Duodenal mucosa (tissue), 2 donors: Measurements from ENCODE around the gene FMO2.

Experiments
- H3K27ac ChIP-seq: one replicate; pipeline ENCODE4 v1.7.0; 2013; ENCODE audit warnings: low read depth, low read length
- H3K27me3 ChIP-seq, 2 donors: one replicate each; pipeline ENCODE4 v1.7.0; 2013; ENCODE audit warnings: low read length in 2 of 2, control low read depth in 1 of 2; ENCODE audit not compliant: insufficient read depth in 2 of 2, control insufficient read depth in 1 of 2
- H3K36me3 ChIP-seq, 2 donors: one replicate each; pipeline ENCODE4 v1.7.0; 2013; ENCODE audit warnings: low read length in 2 of 2, control low read depth in 1 of 2; ENCODE audit not compliant: insufficient read depth in 2 of 2, control insufficient read depth in 1 of 2
- H3K4me1 ChIP-seq, 2 donors: one replicate each; pipeline ENCODE4 v1.7.0; 2013; ENCODE audit warnings: low read length in 2 of 2, control low read depth in 1 of 2; ENCODE audit not compliant: insufficient read depth in 2 of 2, control insufficient read depth in 1 of 2
- H3K4me3 ChIP-seq, 2 donors: one replicate each; pipeline ENCODE4 v1.7.0; 2013; ENCODE audit warnings: low read length in 2 of 2, low read depth in 1 of 2
- H3K9ac ChIP-seq, 2 donors: one replicate each; pipeline ENCODE4 v1.7.0; 2013; ENCODE audit warnings: low read length in 2 of 2, low read depth in 1 of 2
- H3K9me3 ChIP-seq, 2 donors: one replicate each; pipeline ENCODE4 v1.7.0; 2013; ENCODE audit warnings: low read length in 2 of 2, control low read depth in 1 of 2; ENCODE audit not compliant: control insufficient read depth in 1 of 2

FMO2 gene

DNA sequence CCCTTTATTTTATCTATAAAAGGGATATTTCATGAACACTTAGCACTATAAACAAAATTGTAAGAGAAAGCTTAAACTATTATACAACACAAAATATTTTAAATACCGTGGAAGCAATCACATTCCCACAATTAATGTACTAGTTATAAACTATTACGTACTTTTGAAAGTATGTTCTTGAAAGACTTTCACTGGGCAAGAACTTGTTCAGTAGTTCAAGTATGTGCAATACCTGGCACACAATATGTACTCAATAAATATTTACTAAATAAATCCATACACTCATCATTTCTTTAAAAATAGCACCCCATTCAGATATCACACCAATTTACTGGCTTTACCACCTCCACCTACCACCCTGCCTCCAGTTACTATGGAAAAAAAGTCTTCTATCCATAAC, 12.6 kb upstream of the FMO2 start:
- no peak overlapping the region for H3K4me3 ChIP-seq
- no peak overlapping the region for H3K9ac ChIP-seq
- H3K27me3 ChIP-seq, result no peaks in the 10 kb centered on the region
- peaks cover 0 to 5% of the 10 kb centered on the region in 2 donors for H3K4me1 ChIP-seq
- H3K27ac ChIP-seq, result no peak overlapping the region
- H3K36me3 ChIP-seq, result no peaks in the 10 kb centered on the region
- no peaks in the 10 kb centered on the region for H3K9me3 ChIP-seq

DNA sequence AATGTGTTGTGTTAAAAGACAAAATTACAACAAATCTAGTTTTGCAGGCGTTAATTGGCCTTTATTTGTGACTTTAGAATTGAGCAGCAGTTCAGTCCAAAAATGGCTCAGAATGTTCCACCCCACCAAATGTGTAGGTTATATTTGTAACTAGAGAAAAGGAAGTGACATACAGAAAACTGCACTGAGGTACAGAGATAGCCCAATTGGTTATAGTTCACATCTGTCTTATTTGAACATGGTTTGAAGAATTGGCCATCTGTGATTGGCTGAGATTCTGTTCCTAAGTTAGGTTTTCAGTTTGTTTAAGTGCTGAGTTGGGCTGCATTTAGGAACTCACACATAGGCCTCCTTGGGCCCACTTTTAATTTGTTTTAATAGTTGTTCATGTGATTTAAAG, 12.0 kb upstream of the FMO2 start:
- Histone ChIP-seq H3K4me3 (no peak overlapping the region), H3K36me3 (no peaks in the 10 kb centered on the region), H3K9me3 (no peaks in the 10 kb centered on the region), H3K27ac (no peak overlapping the region), H3K4me1 (peaks cover 0 to 5% of the 10 kb centered on the region in 2 donors), H3K9ac (no peak overlapping the region), H3K27me3 (no peaks in the 10 kb centered on the region)

DNA sequence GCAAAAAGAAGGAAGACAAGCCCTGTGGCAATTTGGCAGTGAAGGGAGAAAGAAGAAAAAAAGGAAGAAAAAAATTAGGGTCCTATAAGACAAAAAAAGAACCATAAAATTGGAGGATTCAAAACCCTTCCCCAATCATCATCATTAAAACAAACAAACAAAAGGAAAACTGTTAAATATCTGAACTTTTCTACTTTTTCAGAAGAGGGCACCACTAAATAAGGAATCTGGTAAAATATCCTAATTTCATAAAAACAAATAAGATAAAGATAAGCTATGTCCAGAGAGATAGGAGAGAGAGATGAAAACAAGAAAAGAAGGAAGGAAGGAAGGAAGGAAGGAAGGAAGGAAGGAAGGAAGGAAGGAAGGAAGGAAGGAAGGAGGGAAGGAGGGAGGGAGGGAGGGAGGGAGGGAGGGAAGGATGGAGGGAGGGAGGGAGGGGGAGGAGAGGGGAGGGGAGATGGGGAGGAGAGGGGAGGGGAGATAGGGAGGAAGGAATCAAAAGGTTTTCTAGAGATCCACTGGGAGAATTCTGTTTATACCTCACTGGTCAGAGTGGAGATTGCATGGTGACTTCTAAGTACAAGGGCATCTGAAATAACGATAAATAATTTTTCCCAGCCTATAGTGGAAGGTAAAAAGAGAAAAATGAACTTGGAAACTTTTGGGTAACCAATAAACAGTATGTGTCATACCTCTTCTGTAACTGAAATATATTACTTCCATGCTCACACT, 10.4 kb upstream of the FMO2 start:
- Histone ChIP-seq H3K27ac (no peak overlapping the region), H3K4me3 (no peak overlapping the region), H3K27me3 (no peaks in the 10 kb centered on the region), H3K9ac (no peak overlapping the region), H3K9me3 (no peaks in the 10 kb centered on the region), H3K4me1 (peaks cover 0 to 5% of the 10 kb centered on the region in 2 donors), H3K36me3 (no peaks in the 10 kb centered on the region)

DNA sequence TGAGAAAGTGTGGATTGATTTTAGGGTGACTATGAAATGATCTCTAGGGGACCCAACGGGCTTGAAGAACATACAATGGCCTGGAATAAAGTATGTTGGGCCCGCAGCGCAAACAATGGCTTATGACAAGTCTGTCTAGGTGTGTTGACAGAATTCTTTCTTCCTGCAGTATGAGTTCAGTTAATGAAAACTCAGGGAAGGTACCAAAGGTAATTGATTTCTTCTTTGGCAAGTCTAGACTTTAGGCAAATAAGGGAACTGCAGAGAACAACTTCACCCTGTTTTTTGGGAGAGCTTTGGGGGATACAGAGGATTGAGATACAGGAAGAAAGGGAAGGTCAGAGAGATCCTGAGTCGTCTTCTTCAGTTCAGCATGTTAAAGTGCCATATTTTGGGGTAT, 7.8 kb upstream of the FMO2 start:
- peaks cover 0 to 1% of the 10 kb centered on the region in 2 donors for H3K4me1 ChIP-seq
- H3K9me3 ChIP-seq, result no peaks in the 10 kb centered on the region
- no peak overlapping the region for H3K4me3 ChIP-seq
- H3K27me3 ChIP-seq, result no peaks in the 10 kb centered on the region
- H3K9ac ChIP-seq, result no peak overlapping the region
- no peaks in the 10 kb centered on the region for H3K36me3 ChIP-seq
- H3K27ac ChIP-seq, result no peak overlapping the region

DNA sequence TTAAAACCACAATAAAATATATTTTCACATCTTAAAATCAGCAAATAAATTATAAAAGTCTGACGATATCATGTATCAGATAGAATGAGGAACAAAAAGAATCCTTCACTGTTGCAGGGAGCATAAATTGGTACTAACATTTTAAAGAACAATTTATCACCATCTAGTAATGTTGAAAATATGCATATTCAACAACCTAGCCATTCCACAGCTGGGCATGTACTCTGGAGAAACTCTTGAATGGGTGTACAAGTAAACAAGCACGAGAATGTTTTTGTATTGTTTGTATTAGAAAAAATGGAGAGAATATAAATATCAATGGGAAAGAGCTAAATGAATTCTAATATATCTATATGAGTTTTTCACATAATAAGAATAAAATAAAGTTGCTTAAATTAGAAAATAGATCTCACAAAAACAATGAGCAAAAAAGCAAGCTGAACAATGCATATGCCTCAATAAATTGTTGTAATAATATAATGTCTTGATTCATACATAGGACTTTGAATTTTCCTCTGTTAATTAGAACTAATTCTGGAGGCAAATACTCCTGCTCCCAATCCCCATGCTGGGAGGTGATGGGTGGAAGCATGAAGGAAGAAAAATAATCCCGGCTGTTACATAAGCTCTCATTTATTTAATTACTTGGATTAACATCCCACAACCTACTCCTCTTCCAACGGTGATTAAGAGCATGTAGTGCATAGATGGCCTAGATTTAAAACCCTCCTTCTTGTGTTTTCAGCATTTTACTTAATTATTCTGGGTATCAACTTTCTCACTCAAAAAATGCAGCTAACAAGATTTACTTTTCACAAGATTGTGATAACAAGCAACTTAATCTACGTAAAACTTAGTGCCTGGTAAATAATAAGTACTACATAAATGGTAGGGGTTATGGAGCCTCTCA, 5.5 kb upstream of the FMO2 start:
- H3K27me3 ChIP-seq, result no peaks in the 10 kb centered on the region
- H3K9me3 ChIP-seq, result no peaks in the 10 kb centered on the region
- H3K4me1 ChIP-seq, result no peaks in the 10 kb centered on the region
- H3K27ac ChIP-seq, result no peak overlapping the region
- no peak overlapping the region for H3K9ac ChIP-seq
- H3K4me3 ChIP-seq, result no peak overlapping the region
- no peaks in the 10 kb centered on the region for H3K36me3 ChIP-seq

DNA sequence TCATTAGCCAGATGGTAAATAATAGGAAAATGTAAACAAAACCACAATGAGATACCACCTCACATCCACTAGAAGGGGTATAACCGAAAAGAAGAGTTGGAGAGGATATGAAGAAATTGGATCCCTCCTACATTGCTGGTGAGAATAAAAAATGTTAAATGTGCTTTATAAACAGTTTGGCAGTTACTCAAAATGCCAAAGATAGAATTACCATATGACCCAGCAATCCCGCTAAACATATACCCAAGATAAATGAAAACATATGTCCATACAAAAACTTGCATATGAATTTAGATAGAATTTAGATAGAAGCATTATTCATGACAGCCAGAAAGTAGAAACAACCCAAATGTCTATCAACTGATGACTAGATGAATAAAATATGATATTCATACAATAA, 4.4 kb upstream of the FMO2 start:
- Histone ChIP-seq H3K36me3 (no peaks in the 10 kb centered on the region), H3K4me3 (no peak overlapping the region), H3K27ac (no peak overlapping the region), H3K27me3 (no peaks in the 10 kb centered on the region), H3K9me3 (no peaks in the 10 kb centered on the region), H3K4me1 (no peaks in the 10 kb centered on the region), H3K9ac (no peak overlapping the region)

DNA sequence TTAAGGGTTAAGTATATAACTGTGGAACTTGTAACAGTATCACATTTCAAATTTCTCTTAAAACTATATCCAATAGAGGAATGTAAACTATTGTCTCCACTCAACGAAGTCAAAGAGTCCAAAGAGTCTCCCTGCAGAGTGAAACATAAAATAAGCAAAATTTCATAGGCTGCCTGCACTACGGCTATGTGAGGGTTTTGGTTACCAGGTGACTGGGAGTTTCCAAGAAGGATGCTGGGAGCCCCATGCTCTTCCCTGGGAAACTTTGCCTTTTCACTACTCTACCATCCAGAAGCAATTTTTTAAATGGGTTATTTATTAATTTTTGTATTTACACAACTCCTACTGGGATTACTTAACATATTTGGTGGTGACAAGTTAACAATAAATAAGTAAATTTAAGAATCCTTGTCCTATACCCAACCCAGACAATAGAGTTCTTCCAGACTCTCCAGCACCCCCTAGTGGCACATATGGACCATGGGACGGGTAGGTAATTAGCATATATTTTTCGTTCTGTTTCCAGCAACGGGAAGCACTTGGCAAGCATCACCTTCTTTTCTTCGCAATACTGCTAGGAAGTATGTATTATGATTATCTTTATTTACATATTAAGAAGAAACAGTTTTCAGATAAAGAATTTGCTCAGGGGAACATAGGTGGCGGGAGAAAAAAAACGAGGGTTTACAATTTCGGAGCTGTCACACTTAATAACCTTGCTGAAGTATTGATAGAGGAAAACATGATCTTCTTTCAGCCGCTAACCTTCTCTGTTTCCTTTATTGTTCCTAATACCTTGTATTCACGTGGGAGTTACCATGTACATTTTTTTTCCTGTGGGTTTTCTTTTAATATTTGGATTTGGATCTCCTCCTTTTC, 3.5 kb downstream of the FMO2 start:
- Histone ChIP-seq H3K27ac (no peak overlapping the region), H3K9me3 (no peaks in the 10 kb centered on the region), H3K4me3 (no peak overlapping the region), H3K27me3 (no peaks in the 10 kb centered on the region), H3K9ac (no peak overlapping the region), H3K36me3 (no peaks in the 10 kb centered on the region), H3K4me1 (peaks cover 0 to 11% of the 10 kb centered on the region in 2 donors)

DNA sequence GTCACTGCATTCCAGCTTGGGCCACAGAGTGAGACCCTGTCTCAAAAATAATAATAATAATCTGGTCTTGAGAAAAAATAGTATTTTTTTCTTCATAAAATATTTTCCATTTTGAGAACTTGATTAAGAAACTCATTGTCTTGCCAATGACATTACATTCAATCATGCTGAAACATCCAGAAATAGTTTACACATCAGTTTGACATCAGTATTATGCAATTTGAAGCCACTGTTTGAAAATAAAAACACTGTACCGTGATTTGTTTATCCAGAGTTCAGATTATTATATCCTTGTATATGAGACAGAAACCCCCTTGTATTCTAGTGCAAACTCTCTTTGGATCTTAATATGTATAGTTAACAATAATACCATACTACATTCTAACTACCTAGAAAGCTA, 6.9 kb downstream of the FMO2 start:
- Histone ChIP-seq H3K9ac (no peak overlapping the region), H3K9me3 (no peaks in the 10 kb centered on the region), H3K27me3 (no peaks in the 10 kb centered on the region), H3K4me1 (peaks cover 10 to 17% of the 10 kb centered on the region in 2 donors), H3K36me3 (no peaks in the 10 kb centered on the region), H3K27ac (no peak overlapping the region), H3K4me3 (no peak overlapping the region)

DNA sequence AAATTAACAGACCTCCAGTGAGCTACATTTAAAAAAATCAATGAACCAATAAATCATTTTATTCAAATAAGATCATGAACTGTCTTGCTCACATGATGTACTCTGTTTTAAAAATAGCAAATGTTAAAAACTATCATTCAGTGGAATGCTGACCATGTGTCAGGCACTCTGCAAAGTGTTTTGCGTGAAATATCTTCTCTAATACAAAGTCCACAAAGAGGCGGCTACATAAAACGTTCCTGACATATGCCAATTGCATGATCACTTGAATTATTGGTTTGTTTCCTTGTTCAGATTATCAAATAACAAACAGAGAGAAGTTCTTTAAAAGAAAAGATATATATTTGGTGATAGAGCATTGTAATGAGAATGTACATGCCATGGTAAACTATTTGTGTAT, 10.7 kb downstream of the FMO2 start:
- H3K36me3 ChIP-seq, result no peaks in the 10 kb centered on the region
- H3K27ac ChIP-seq, result no peak overlapping the region
- no peaks in the 10 kb centered on the region for H3K9me3 ChIP-seq
- peaks cover 6 to 10% of the 10 kb centered on the region in 2 donors for H3K4me1 ChIP-seq
- H3K27me3 ChIP-seq, result no peaks in the 10 kb centered on the region
- no peak overlapping the region for H3K9ac ChIP-seq
- H3K4me3 ChIP-seq, result no peak overlapping the region

DNA sequence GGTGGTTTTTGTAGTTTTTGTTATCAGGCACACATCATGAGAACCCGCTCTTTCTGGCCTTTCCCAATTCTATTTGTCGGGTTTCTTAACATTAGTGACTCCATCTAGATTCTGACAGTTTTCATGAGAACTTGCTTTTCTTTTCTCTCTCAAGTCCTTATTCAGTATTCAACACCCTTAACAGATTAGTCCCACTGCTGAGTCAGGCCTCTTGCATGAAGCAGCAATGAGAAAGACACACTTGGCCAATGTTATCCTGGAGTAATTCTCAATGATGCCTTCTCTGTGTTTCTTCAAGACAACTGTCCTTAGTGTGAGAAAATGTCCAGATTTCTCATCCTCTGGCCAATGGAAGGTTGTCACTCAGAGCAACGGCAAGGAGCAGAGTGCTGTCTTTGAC, 11.3 kb downstream of the FMO2 start:
- Histone ChIP-seq H3K4me3 (no peak overlapping the region), H3K27ac (no peak overlapping the region), H3K27me3 (no peaks in the 10 kb centered on the region), H3K4me1 (peaks cover 6 to 10% of the 10 kb centered on the region in 2 donors), H3K9me3 (no peaks in the 10 kb centered on the region), H3K9ac (no peak overlapping the region), H3K36me3 (no peaks in the 10 kb centered on the region)
